ENCODE data around the gene EDDM3A.

The EDDM3A gene

DNA sequence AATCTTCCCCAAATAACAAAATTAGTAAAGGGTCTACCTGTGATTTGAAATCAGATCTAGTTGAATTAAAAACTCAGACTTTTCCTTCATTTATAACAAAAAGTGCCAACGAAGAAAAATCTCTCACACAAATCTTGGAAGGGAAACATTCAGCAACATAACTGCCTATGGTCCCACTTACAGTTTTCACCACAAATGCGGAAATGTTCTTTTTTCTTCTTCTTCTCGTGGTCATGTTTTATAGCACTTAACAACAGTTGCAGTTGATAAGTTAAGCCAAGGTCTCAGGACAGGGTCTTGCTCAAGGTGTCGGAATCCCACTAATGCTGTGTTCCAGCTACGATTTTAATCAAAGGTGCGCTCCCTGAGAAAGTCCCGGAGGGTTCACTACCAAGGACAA, 45.5 kb downstream of the EDDM3A start:
- no peak overlapping the region for H3K27ac Mint-ChIP-seq
- peaks cover 5% of the 10 kb centered on the region for H3K36me3 Mint-ChIP-seq
- H3K4me3 Mint-ChIP-seq = no peak overlapping the region
- peaks cover 23% of the 10 kb centered on the region for H3K4me1 Mint-ChIP-seq
- no peaks in the 10 kb centered on the region for H3K9me3 Mint-ChIP-seq
- H3K27me3 Mint-ChIP-seq = no peaks in the 10 kb centered on the region
- no peak for ATAC-seq

- Mint-ChIP-seq H3K27ac (no peak overlapping the region), H3K27me3 (no peaks in the 10 kb centered on the region), H3K4me3 (no peak overlapping the region), H3K36me3 (peaks cover under 1% of the 10 kb centered on the region), H3K4me1 (peaks cover 19% of the 10 kb centered on the region), H3K9me3 (no peaks in the 10 kb centered on the region)
- ATAC-seq = no peak
These were observed 45.9 kb downstream of the EDDM3A start for GRCh38 chr14:20791597-20791996.

DNA sequence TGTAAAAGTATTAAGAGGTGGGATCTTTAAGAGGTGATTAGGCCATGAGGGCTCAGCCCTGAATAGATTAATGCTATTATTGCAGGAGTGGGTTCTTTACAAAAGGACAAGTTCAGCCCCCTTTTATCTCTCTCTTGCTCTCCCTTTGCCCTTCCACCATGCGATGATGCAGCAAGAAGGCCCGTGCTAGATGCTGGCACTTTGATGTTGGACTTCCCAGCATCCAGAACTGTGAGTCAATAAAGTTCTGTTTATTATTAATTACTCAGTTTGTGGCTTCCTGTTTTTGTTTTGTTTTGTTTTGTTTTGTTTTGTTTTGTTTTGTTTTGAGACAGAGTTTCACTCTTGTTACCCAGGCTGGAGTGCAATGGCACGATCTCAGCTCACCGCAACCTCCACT, 46.9 kb downstream of the EDDM3A start:
- no peaks in the 10 kb centered on the region for H3K27me3 Mint-ChIP-seq
- H3K9me3 Mint-ChIP-seq = no peaks in the 10 kb centered on the region
- H3K4me3 Mint-ChIP-seq = no peak overlapping the region
- no peak for ATAC-seq
- H3K4me1 Mint-ChIP-seq = peaks cover 12% of the 10 kb centered on the region
- H3K27ac Mint-ChIP-seq = no peak overlapping the region
- no peaks in the 10 kb centered on the region for H3K36me3 Mint-ChIP-seq

DNA sequence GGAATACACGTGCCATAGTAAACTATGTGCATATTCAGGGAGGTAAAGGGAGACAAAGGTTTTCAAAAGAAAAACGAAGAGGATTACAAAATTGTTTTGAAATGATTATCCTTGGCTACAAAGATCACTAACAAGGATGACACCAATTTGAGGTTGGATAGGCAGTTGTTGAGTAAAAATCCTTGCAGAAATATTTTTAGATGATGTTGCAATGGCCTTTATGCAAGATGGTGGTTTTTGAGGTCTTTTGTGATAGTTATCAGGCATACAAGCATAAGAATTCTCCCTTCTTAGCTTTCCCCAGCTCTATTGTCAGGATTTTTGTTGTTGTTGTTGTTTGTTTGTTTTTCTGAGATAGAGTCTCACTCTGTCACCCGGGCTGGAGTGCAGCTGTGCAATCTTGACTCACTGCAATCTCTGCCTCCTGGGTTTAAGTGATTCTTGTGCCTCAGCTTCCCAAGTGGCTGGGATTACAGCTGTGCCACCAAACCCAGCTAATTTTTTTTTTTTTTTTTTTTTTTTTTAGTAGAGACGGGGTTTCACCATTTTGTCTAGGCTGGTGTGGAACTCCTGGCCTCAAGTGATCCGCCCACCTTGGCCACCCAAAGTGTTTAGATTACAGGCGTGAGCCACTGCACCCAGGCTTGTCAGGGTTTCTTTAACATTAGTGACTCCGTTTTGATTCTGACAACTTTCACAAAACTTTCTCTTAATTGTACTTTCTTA, 49.1 kb downstream of the EDDM3A start:
- no peak overlapping the region for H3K27ac Mint-ChIP-seq
- H3K36me3 Mint-ChIP-seq = no peaks in the 10 kb centered on the region
- no peaks in the 10 kb centered on the region for H3K27me3 Mint-ChIP-seq
- H3K4me1 Mint-ChIP-seq = peaks cover 30% of the 10 kb centered on the region
- no peak for ATAC-seq
- H3K9me3 Mint-ChIP-seq = no peaks in the 10 kb centered on the region
- no peak overlapping the region for H3K4me3 Mint-ChIP-seq

DNA sequence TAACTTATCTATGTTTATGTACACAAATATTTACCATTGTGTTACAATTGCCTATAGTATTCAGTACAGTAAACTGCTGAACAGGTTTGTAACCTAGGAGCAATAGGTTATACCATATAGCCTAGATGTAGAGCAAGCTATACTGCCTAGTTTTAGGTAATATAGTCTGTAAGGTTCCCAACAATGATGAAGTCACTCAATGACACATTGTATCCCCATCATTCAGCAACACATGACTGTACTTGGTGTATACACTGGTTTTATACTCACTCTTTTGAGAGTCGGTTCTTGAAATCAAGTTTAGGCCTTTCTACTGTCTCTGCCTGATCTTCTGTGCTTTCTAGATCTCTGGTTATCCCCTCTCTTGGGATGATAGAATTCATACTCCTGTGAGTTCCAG, 51.5 kb downstream of the EDDM3A start:
- ATAC-seq = no peak
- Mint-ChIP-seq H3K4me3 (no peak overlapping the region), H3K27me3 (no peaks in the 10 kb centered on the region), H3K4me1 (peaks cover 42% of the 10 kb centered on the region), H3K36me3 (no peaks in the 10 kb centered on the region), H3K27ac (peak overlapping the region; percentile 20), H3K9me3 (no peaks in the 10 kb centered on the region)

All from stimulated activated memory B cell treated with anti-CD40 and anti-IgM and Interleukin-4, amounts not matched to agents 10 μg/mL and 1 μg/mL and 100 μg/mL, for 72 hours (primary cell).